Measurements from ENCODE around the gene ELMO1. TPM values are rescaled to one million over a fixed set of nuclear protein-coding genes. Genes with fewer than 3 reads are reported as not detected.

ELMO1 gene
- total RNA-seq, 1 experiment from 2014 or later, result 7.8 TPM

- Histone ChIP-seq H4K91ac (ENCODE audit: insufficient read length, low read depth, low read length) (no peak overlapping the region), H3T11ph (ENCODE audit: low read length) (no peak overlapping the region), H2BK20ac (ENCODE audit: low read depth, low read length, poor library complexity, severe bottlenecking) (no peak overlapping the region), H3K18ac (ENCODE audit: insufficient read length, low read depth, low read length) (no peak overlapping the region), H4K8ac (replicated peaks; ENCODE audit: insufficient read length, low read depth, low read length) (no peak overlapping the region), H3K4ac (ENCODE audit: low read depth, low read length) (no peak overlapping the region), H3K9me3 (ENCODE audit: control insufficient read depth, low read depth, low read length) (no peaks in the 10 kb centered on the region), H2AK5ac (ENCODE audit: insufficient read length, low read length) (no peak overlapping the region), H2BK5ac (ENCODE audit: insufficient read length, low read length) (no peak overlapping the region), H3K4me2 (ENCODE audit: insufficient read depth, insufficient read length, low read length) (no peak overlapping the region), H3K27me3 (ENCODE audit: insufficient read depth, low read length) (no peaks in the 10 kb centered on the region), H3K4me1 (ENCODE audit: insufficient read depth, low read length) (peaks cover 6% of the 10 kb centered on the region; the same call in 1 of the 2 replicates), H2BK120ac (ENCODE audit: low read depth, low read length, poor library complexity, severe bottlenecking) (no peak overlapping the region), H3K79me2 (ENCODE audit: insufficient read depth, low read length) (no peaks in the 10 kb centered on the region), H3K14ac (ENCODE audit: insufficient read depth, low read length) (no peak overlapping the region), H2BK12ac (ENCODE audit: insufficient read length, low read depth, low read length) (no peak overlapping the region), H4K5ac (ENCODE audit: insufficient read length, low read depth, low read length) (no peak overlapping the region), H3K23ac (ENCODE audit: insufficient read length, low read depth, low read length) (no peak overlapping the region), H3K27ac (ENCODE audit: insufficient read length, low read depth, low read length) (no peak overlapping the region), H3K56ac (ENCODE audit: insufficient read length, low read depth, low read length) (no peak overlapping the region), H2BK15ac (ENCODE audit: low read depth, low read length) (no peak overlapping the region), H2AFZ (ENCODE audit: low read length) (no peak overlapping the region), H3K79me1 (ENCODE audit: insufficient read depth, low read depth, low read length, poor library complexity, severe bottlenecking) (no peaks in the 10 kb centered on the region), H3K9ac (ENCODE audit: extremely low read depth, insufficient read length, low read length) (no peak overlapping the region), H4K20me1 (ENCODE audit: control insufficient read depth, insufficient read depth, insufficient read length) (no peaks in the 10 kb centered on the region), H3K23me2 (ENCODE audit: insufficient read length, low read depth, low read length, poor library complexity, severe bottlenecking) (no peaks in the 10 kb centered on the region)
- H3K4me1 Mint-ChIP-seq, result peaks cover 16 to 20% of the 10 kb centered on the region in 2 experiments
- DNase-seq, result no peak
- 0 out of 7 replicates have a peak overlapping the region, but pooled peaks of 1 of the 3 experiments have one; percentile 3 for H3K27ac Mint-ChIP-seq
- peaks cover 0 to 5% (median 2%) of the 10 kb centered on the region in 3 experiments; a peak in 1 of 7 replicates for H3K36me3 Mint-ChIP-seq (ENCODE audit: insufficient read depth in 1 of 3, low read depth in 3 of 3)
- H3K27me3 Mint-ChIP-seq (ENCODE audit: low read depth), result no peaks in the 10 kb centered on the region
- no CpG with 5 or more reads among the region's 16 CpGs for WGBS (ENCODE audit: extremely low coverage, insufficient read length, low lambda C conversion rate)
- H3K4me3 Mint-ChIP-seq, result no peak overlapping the region
- TF ChIP-seq CTCF (conservative IDR thresholded peaks at IDR 0.05), result no peak
- H3K9me3 Mint-ChIP-seq, result no peaks in the 10 kb centered on the region
Measured at GRCh38 chr7:37211097-37211880, 237.4 kb downstream of the ELMO1 start.
